ENCODE measurements around the gene NAT9.

Gene NAT9

DNA sequence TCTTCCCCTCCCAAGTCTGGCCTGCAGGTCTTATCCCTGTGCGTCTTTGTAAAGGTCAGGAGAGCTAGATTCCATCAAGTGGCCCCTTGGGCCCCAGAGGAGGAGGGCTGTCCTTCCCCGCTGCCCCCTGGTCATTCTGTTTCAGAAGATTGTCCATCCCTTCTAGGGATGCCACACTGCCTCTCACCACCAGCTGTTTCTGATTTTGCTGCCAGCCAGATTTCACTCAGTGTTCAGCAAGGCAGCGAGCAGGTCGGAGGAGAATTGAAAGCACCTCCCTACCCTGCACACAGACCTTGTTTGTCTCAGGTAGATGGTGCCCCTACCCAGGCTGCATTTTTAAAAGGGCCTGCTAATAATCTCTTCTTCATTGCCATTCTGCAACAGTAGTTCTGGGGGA lies 21.7 kb upstream of the NAT9 start:
- Histone ChIP-seq H3K4me3 (ENCODE audit: control insufficient read depth in 1 of 7, extremely low read depth in 1 of 7, insufficient read depth in 4 of 7, low read depth in 2 of 7, low read length in 6 of 7) (no peak overlapping the region), H3K27me3 (replicated peaks in 2 of 5; ENCODE audit: control insufficient read depth in 4 of 5, insufficient read depth in 5 of 5, low read length in 4 of 5) (no peaks in the 10 kb centered on the region), H3K27ac (ENCODE audit: insufficient read depth in 1 of 2, low read depth in 1 of 2, low read length in 2 of 2, poor library complexity in 1 of 2, severe bottlenecking in 2 of 2) (no peak overlapping the region), H3K36me3 (ENCODE audit: control insufficient read depth in 4 of 4, insufficient read depth in 4 of 4, low read length in 3 of 4) (peaks cover 0 to 85% (median 56%) of the 10 kb centered on the region in 4 experiments), H3K4me1 (ENCODE audit: control extremely low read depth in 1 of 4, control insufficient read depth in 4 of 4, insufficient read depth in 4 of 4, low read length in 3 of 4) (peaks cover 0 to 10% (median 2%) of the 10 kb centered on the region in 4 experiments), H3K9me3 (ENCODE audit: control extremely low read depth in 1 of 5, control insufficient read depth in 4 of 5, insufficient read depth in 2 of 5, low read depth in 1 of 5, low read length in 4 of 5) (no peaks in the 10 kb centered on the region)
- ChIA-PET CTCF (interaction anchor here (0.5 to 11.2 kb wide), 2 partner anchors 8 to 66 kb away, joined by 3 to 158 read pairs; no protein-coding TSS in a partner anchor), POLR2A (no interaction called here)
- WGBS (ENCODE audit: insufficient coverage), result 100% methylated on average over 4 of the region's 4 CpGs
- DNase-seq, result no peak

DNA sequence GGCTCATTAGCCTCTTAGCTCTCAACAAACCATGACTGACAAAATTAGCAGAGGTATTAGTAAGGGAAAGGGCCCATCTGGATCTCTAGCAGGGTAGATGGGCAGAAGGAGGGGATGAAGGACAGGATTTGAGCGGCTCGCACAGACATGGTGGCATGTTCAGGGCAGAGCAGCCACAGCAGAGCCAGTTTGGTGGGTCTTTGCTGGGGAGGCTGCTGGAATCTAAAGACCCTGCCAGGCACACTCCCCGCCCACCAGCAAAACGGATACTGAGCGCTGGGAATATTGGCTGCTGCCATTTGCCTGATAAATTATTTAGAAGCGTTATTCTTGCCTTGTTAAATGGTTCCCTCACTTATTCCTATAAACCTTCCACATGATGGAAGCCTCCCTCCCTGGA lies 20.7 kb upstream of the NAT9 start:
- Histone ChIP-seq H3K9me3 (ENCODE audit: control extremely low read depth in 1 of 5, control insufficient read depth in 4 of 5, insufficient read depth in 2 of 5, low read depth in 1 of 5, low read length in 4 of 5) (no peaks in the 10 kb centered on the region), H3K4me3 (ENCODE audit: control insufficient read depth in 1 of 7, extremely low read depth in 1 of 7, insufficient read depth in 4 of 7, low read depth in 2 of 7, low read length in 6 of 7) (peak overlapping the region in 1 of 7 experiments; percentile 33), H3K36me3 (ENCODE audit: control insufficient read depth in 4 of 4, insufficient read depth in 4 of 4, low read length in 3 of 4) (peaks cover 0 to 87% (median 56%) of the 10 kb centered on the region in 4 experiments), H3K27ac (ENCODE audit: insufficient read depth in 1 of 2, low read depth in 1 of 2, low read length in 2 of 2, poor library complexity in 1 of 2, severe bottlenecking in 2 of 2) (no peak overlapping the region), H3K27me3 (replicated peaks in 2 of 5; ENCODE audit: control insufficient read depth in 4 of 5, insufficient read depth in 5 of 5, low read length in 4 of 5) (no peaks in the 10 kb centered on the region), H3K4me1 (ENCODE audit: control extremely low read depth in 1 of 4, control insufficient read depth in 4 of 4, insufficient read depth in 4 of 4, low read length in 3 of 4) (peaks cover 0 to 10% (median 2%) of the 10 kb centered on the region in 4 experiments)
- no peak for DNase-seq
- POLR2A ChIA-PET, result no interaction called here
- WGBS (ENCODE audit: insufficient coverage), result 90% methylated on average over 2 of the region's 6 CpGs
- CTCF ChIA-PET, result interaction anchor here (11.2 kb wide), 1 partner anchor 67 kb away, joined by 158 read pairs; no protein-coding TSS in a partner anchor

DNA sequence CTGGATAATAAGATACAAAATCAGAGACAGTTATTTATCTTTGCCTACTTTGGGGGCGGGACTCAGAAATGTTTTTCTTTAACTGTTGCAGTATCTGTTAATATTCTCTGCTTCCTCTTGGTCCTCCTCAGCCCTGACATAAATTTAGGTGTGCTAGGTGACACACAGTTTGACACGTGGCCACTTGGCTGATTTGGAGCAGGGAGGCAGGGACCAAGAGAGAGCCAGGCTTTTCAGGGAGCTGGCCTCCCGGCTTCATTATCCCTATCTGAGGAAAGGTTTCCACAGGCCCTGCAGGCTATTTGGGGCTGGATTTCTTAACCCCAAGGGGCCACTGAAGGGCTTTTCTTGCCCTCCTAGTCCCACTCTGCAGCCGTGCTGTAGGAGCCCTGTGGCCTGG lies 20.1 kb upstream of the NAT9 start:
- ChIA-PET CTCF (interaction anchor here (11.2 kb wide), 1 partner anchor 67 kb away, joined by 158 read pairs; no protein-coding TSS in a partner anchor), POLR2A (no interaction called here)
- H3K4me1 ChIP-seq (ENCODE audit: control extremely low read depth in 1 of 4, control insufficient read depth in 4 of 4, insufficient read depth in 4 of 4, low read length in 3 of 4), result peaks cover 0 to 13% (median 4%) of the 10 kb centered on the region in 4 experiments
- no peak overlapping the region for H3K4me3 ChIP-seq (ENCODE audit: control insufficient read depth in 1 of 7, extremely low read depth in 1 of 7, insufficient read depth in 4 of 7, low read depth in 2 of 7, low read length in 6 of 7)
- no peaks in the 10 kb centered on the region for H3K9me3 ChIP-seq (ENCODE audit: control extremely low read depth in 1 of 5, control insufficient read depth in 4 of 5, insufficient read depth in 2 of 5, low read depth in 1 of 5, low read length in 4 of 5)
- no peaks in the 10 kb centered on the region for H3K27me3 ChIP-seq (replicated peaks in 2 of 5; ENCODE audit: control insufficient read depth in 4 of 5, insufficient read depth in 5 of 5, low read length in 4 of 5)
- 100% methylated on average over 4 of the region's 4 CpGs for WGBS (ENCODE audit: insufficient coverage)
- peaks cover 0 to 81% (median 53%) of the 10 kb centered on the region in 4 experiments for H3K36me3 ChIP-seq (ENCODE audit: control insufficient read depth in 4 of 4, insufficient read depth in 4 of 4, low read length in 3 of 4)
- DNase-seq, result no peak
- H3K27ac ChIP-seq (ENCODE audit: insufficient read depth in 1 of 2, low read depth in 1 of 2, low read length in 2 of 2, poor library complexity in 1 of 2, severe bottlenecking in 2 of 2), result no peak overlapping the region

DNA sequence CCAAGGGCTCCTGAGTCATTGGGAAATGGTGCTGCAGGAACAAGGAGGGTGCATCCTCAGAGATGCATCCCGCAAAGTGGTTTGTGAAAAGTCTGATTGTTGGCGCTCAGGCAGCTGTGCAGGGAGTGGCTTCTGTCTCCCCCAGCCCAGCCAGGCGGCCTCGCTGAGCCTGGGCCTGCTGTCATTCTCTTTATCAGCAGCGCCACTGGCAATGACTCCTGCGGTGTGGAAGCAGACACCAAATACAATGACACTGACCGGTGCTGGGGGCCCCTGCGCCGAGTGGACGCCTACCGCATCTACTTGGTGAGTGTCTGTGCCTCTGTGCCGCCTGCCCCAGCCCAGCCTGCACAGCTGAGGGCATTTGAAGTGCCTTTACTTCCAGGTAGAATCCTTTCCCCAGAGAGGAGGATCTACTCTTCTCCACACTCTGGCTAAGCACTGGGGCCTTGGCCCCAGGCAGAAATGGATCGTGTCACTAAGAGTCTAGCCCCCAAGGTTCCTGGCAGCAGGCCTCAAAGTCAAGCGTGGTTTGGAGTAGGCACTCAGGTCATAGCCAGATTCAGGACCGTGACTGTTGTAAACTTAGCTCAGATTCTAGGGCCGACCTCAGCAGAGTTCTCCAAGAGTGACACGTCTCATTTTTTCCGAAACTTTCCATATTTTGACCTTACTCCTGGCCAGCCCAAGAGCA lies 19.3 kb upstream of the NAT9 start:
- Histone ChIP-seq H3K27ac (ENCODE audit: insufficient read depth in 1 of 2, low read depth in 1 of 2, low read length in 2 of 2, poor library complexity in 1 of 2, severe bottlenecking in 2 of 2) (no peak overlapping the region), H3K4me1 (ENCODE audit: control extremely low read depth in 1 of 4, control insufficient read depth in 4 of 4, insufficient read depth in 4 of 4, low read length in 3 of 4) (peaks cover 0 to 21% (median 11%) of the 10 kb centered on the region in 4 experiments), H3K4me3 (ENCODE audit: control insufficient read depth in 1 of 7, extremely low read depth in 1 of 7, insufficient read depth in 4 of 7, low read depth in 2 of 7, low read length in 6 of 7) (no peak overlapping the region), H3K27me3 (replicated peaks in 2 of 5; ENCODE audit: control insufficient read depth in 4 of 5, insufficient read depth in 5 of 5, low read length in 4 of 5) (no peaks in the 10 kb centered on the region), H3K36me3 (ENCODE audit: control insufficient read depth in 4 of 4, insufficient read depth in 4 of 4, low read length in 3 of 4) (peaks cover 0 to 79% (median 50%) of the 10 kb centered on the region in 4 experiments), H3K9me3 (ENCODE audit: control extremely low read depth in 1 of 5, control insufficient read depth in 4 of 5, insufficient read depth in 2 of 5, low read depth in 1 of 5, low read length in 4 of 5) (no peaks in the 10 kb centered on the region)
- CTCF ChIA-PET, result interaction anchor here (11.2 kb wide), 1 partner anchor 68 kb away, joined by 158 read pairs; no protein-coding TSS in a partner anchor
- POLR2A ChIA-PET, result interaction anchor here (0.6 kb wide), 1 partner anchor 131 kb away, joined by 3 read pairs; no protein-coding TSS in a partner anchor
- 97% methylated on average over 18 of the region's 18 CpGs for WGBS (ENCODE audit: insufficient coverage)
- no peak for DNase-seq

DNA sequence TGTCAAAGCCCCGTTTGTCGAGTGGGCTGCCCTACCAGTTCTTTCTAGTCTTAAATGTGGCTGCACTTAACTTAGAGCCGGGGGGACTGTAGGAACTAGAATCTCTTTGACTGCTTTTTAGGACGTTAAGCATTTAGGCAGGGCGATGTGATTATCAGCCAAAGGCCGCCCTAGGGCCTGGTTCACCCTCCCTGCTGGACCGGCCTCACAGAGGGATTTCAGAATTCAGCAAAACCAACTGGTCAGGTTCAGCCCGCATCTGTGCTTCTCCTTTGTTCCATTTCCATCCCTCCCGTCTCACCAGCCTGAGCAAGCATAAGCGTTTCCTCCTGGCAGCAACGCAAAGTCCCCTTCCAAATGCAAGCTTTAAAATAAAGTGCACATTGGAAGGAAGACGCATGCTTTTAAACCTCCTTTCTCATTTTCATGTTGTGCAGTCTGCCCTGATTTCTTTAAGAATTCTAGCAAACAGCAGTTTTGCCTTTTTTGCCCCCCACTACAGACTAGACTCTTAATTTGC lies 16.5 kb upstream of the NAT9 start:
- H3K4me3 ChIP-seq (ENCODE audit: control insufficient read depth in 1 of 7, extremely low read depth in 1 of 7, insufficient read depth in 4 of 7, low read depth in 2 of 7, low read length in 6 of 7), result no peak overlapping the region
- ChIA-PET CTCF (interaction anchor here (0.9 to 11.2 kb wide), 15 partner anchors 9 to 135 kb away, joined by 3 to 158 read pairs (median 10); partner anchors contain the start of gene NAT9), POLR2A (no interaction called here)
- H3K4me1 ChIP-seq (ENCODE audit: control extremely low read depth in 1 of 4, control insufficient read depth in 4 of 4, insufficient read depth in 4 of 4, low read length in 3 of 4), result peaks cover 0 to 27% (median 13%) of the 10 kb centered on the region in 4 experiments
- no peaks in the 10 kb centered on the region for H3K9me3 ChIP-seq (ENCODE audit: control extremely low read depth in 1 of 5, control insufficient read depth in 4 of 5, insufficient read depth in 2 of 5, low read depth in 1 of 5, low read length in 4 of 5)
- H3K27ac ChIP-seq (ENCODE audit: insufficient read depth in 1 of 2, low read depth in 1 of 2, low read length in 2 of 2, poor library complexity in 1 of 2, severe bottlenecking in 2 of 2), result no peak overlapping the region
- no peaks in the 10 kb centered on the region for H3K27me3 ChIP-seq (replicated peaks in 2 of 5; ENCODE audit: control insufficient read depth in 4 of 5, insufficient read depth in 5 of 5, low read length in 4 of 5)
- peaks cover 0 to 66% (median 30%) of the 10 kb centered on the region in 4 experiments for H3K36me3 ChIP-seq (ENCODE audit: control insufficient read depth in 4 of 4, insufficient read depth in 4 of 4, low read length in 3 of 4)
- DNase-seq, result no peak
- 96% methylated on average over 12 of the region's 12 CpGs for WGBS (ENCODE audit: insufficient coverage)

DNA sequence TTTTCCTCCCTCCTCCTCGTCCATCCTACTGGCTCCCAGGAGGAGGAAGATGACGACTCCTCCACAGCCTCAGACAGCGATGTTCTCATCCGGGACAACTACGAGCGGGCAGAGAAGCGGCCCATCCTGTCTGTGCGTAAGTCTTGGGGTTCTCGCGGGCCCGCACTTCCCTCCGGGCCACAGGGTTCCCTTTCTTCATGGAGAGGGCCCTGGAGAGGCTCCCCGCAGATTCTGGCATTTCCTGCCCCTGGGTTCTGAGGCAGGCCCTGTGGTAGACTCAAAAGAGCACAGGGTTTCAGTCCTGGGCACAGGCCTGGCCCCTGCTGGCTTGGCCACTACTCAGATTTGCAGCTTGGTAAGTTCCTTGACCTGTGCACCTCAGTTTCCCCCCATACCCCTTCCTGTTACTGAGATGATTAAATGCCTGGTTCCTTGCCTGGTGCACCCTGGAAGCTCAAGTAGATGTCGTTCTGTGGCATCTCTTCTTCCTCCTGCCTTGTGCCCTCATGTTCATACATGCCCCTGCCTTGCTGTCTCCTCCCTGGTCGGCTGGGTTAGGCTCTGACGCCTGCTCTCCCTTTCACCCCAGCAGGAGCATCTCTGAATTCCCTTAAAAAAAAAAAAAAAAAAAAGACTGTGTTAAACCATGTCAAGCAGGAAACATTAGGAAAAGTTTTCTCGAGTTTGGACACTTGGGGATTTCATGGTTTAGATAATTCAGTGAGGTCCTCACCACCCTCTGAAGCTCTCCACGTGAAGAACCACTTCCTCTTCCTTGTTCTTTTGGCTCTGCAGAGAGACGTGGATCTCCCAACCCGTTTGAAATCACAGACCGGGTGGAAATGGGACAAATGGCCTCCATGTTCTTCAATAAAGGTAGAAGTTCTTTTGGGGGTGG lies 14.3 kb upstream of the NAT9 start:
- POLR2A ChIA-PET, result interaction anchor here (0.6 kb wide), 1 partner anchor 232 kb away, joined by 3 read pairs; no protein-coding TSS in a partner anchor
- H3K27me3 ChIP-seq (replicated peaks in 2 of 5; ENCODE audit: control insufficient read depth in 4 of 5, insufficient read depth in 5 of 5, low read length in 4 of 5), result no peaks in the 10 kb centered on the region
- no peaks in the 10 kb centered on the region for H3K9me3 ChIP-seq (ENCODE audit: control extremely low read depth in 1 of 5, control insufficient read depth in 4 of 5, insufficient read depth in 2 of 5, low read depth in 1 of 5, low read length in 4 of 5)
- peaks cover 3 to 34% (median 29%) of the 10 kb centered on the region in 4 experiments for H3K4me1 ChIP-seq (ENCODE audit: control extremely low read depth in 1 of 4, control insufficient read depth in 4 of 4, insufficient read depth in 4 of 4, low read length in 3 of 4)
- H3K36me3 ChIP-seq (ENCODE audit: control insufficient read depth in 4 of 4, insufficient read depth in 4 of 4, low read length in 3 of 4), result peaks cover 0 to 47% (median 18%) of the 10 kb centered on the region in 4 experiments
- CTCF ChIA-PET, result interaction anchor here (0.8 to 11.2 kb wide), 33 partner anchors 8 to 224 kb away, joined by 3 to 158 read pairs (median 7); partner anchors contain the start of gene NAT9
- H3K4me3 ChIP-seq (ENCODE audit: control insufficient read depth in 1 of 7, extremely low read depth in 1 of 7, insufficient read depth in 4 of 7, low read depth in 2 of 7, low read length in 6 of 7), result no peak overlapping the region
- no peak overlapping the region for H3K27ac ChIP-seq (ENCODE audit: insufficient read depth in 1 of 2, low read depth in 1 of 2, low read length in 2 of 2, poor library complexity in 1 of 2, severe bottlenecking in 2 of 2)
- WGBS (ENCODE audit: insufficient coverage), result 77% methylated on average over 15 of the region's 21 CpGs
- peak in 1 of 3 donors; percentile 11 for DNase-seq
